Ascending aorta (tissue), 2 donors: ENCODE data around the gene PLXDC1. TPM values are rescaled to one million over a fixed set of nuclear protein-coding genes. Genes with fewer than 3 reads are reported as not detected.
A peak's percentile ranks its signal among the peaks of the same experiment; 100 is the strongest.

Experiments used
- DNase-seq, 2 donors: peaks; one replicate each; pipeline ENCODE4 v3.0.0-alpha.2; 2019; ENCODE audit warnings: low spot score in 2 of 2
- H3K27ac ChIP-seq, 2 donors: fragments of 200-600 bp; sonication (generic); one replicate each; pipeline ENCODE4 v1.5.1; 2016 to 2017; ENCODE audit warnings: mild to moderate bottlenecking in 1 of 2
- H3K27me3 ChIP-seq: fragments of 200-600 bp; sonication (generic); one replicate; pipeline ENCODE4 v1.5.1; 2017
- H3K36me3 ChIP-seq, 2 donors: fragments of 200-600 bp; sonication (generic); one replicate each; pipeline ENCODE4 v1.5.1; 2016
- H3K4me1 ChIP-seq, 2 donors: fragments of 200-600 bp; sonication (generic); one replicate each; pipeline ENCODE4 v1.5.1; 2016 to 2017; ENCODE audit warnings: mild to moderate bottlenecking in 1 of 2
- H3K4me3 ChIP-seq, 2 donors: fragments of 200-600 bp; sonication (generic); one replicate each; pipeline ENCODE4 v1.5.1; 2016 to 2017; ENCODE audit warnings: mild to moderate bottlenecking in 1 of 2
- H3K9me3 ChIP-seq, 2 donors: fragments of 200-600 bp; sonication (generic); one replicate each; pipeline ENCODE4 v1.5.1; 2016
- CTCF ChIP-seq, 3 experiments: fragments of 200-600 bp in 2 of 3; fragments of 450-650 bp in 1 of 3; sonication (generic) in 2 of 3; IDR thresholded peaks; one replicate each; pipeline ENCODE4 v1.5.1; 2016 to 2019; ENCODE audit warnings: antibody characterized with exemption in 3 of 3, mild to moderate bottlenecking in 1 of 3, moderate library complexity in 1 of 3
- intact Hi-C: fragments of 100-400 bp; cut with DNase I; formaldehyde crosslinking; loops from one replicate; pipeline ENCODE4 v1.15.1; 2023
- total RNA-seq: library from RNA; depleted of rRNA; stranded (reverse); fragments of >200 nt; gene quantifications from one replicate; pipeline ENCODE4 v1.1.0, GENCODE V29; 2016

PLXDC1 gene
- total RNA-seq, 1 donor from 2014 or later = 23.8 TPM

GRCh38 chr17:39166437-39167335 lies 15.2 kb upstream of the PLXDC1 start:
- Histone ChIP-seq H3K27ac (no peak overlapping the region), H3K27me3 (no peaks in the 10 kb centered on the region), H3K4me3 (no peak overlapping the region), H3K4me1 (peaks cover 7 to 10% of the 10 kb centered on the region in 2 donors), H3K36me3 (no peaks in the 10 kb centered on the region), H3K9me3 (no peaks in the 10 kb centered on the region)
- no peak for TF ChIP-seq CTCF (IDR thresholded peaks at IDR 0.05)
- intact Hi-C loops = loop anchor here (5.0 kb wide), 1 partner anchor 66 kb away; no protein-coding TSS in a partner anchor
- no peak for DNase-seq

- intact Hi-C loops = loop anchor here (2.0 to 5.0 kb wide), 2 partner anchors 29 to 66 kb away; no protein-coding TSS in a partner anchor
- peak within 1 kb of the TSS; percentile 56 to 66 for H3K4me3 ChIP-seq
- H3K9me3 ChIP-seq = no peaks in the 10 kb centered on the region
- no peaks in the 10 kb centered on the region for H3K27me3 ChIP-seq
- no peak for TF ChIP-seq CTCF (IDR thresholded peaks at IDR 0.05)
- no peaks in the 10 kb centered on the region for H3K36me3 ChIP-seq
- no peak for DNase-seq
- peak within 1 kb of the TSS; percentile 11 to 31 for H3K27ac ChIP-seq
- H3K4me1 ChIP-seq = peaks cover 7 to 10% of the 10 kb centered on the region in 2 donors
These were observed 14.5 kb upstream of the PLXDC1 start, which contains the start of gene ARL5C for GRCh38 chr17:39165841-39166349. TSS of gene ARL5C (minus strand) at chr17:39166161. CDS start at chr17:39165760, 401 bp downstream.

- intact Hi-C loops = loop anchor here (2.0 to 5.0 kb wide), 2 partner anchors 29 to 67 kb away; no protein-coding TSS in a partner anchor
- DNase-seq = no peak
- H3K27ac ChIP-seq = peak overlapping the region; percentile 11 to 31
- no peaks in the 10 kb centered on the region for H3K36me3 ChIP-seq
- no peaks in the 10 kb centered on the region for H3K27me3 ChIP-seq
- H3K4me3 ChIP-seq = peak overlapping the region; percentile 56 to 66
- H3K4me1 ChIP-seq = peaks cover 7 to 10% of the 10 kb centered on the region in 2 donors
- no peaks in the 10 kb centered on the region for H3K9me3 ChIP-seq
- no peak for TF ChIP-seq CTCF (IDR thresholded peaks at IDR 0.05)
These were observed 13.9 kb upstream of the PLXDC1 start for GRCh38 chr17:39165178-39165840.

- intact Hi-C loops = loop anchor here (2.0 to 5.0 kb wide), 2 partner anchors 30 to 68 kb away; no protein-coding TSS in a partner anchor
- TF ChIP-seq CTCF (IDR thresholded peaks at IDR 0.05) = peak; percentile 78 to 88 (median 83)
- Histone ChIP-seq H3K36me3 (no peaks in the 10 kb centered on the region), H3K4me1 (peaks cover 7 to 10% of the 10 kb centered on the region in 2 donors), H3K27ac (peak overlapping the region; percentile 11 to 31), H3K4me3 (peak overlapping the region; percentile 56 to 66), H3K27me3 (no peaks in the 10 kb centered on the region), H3K9me3 (no peaks in the 10 kb centered on the region)
- peak; percentile 69 to 95 for DNase-seq
These were observed 13.3 kb upstream of the PLXDC1 start for GRCh38 chr17:39164675-39165143.

- intact Hi-C loops = no loop called here
- TF ChIP-seq CTCF (IDR thresholded peaks at IDR 0.05) = no peak
- H3K27ac ChIP-seq = no peak overlapping the region
- H3K36me3 ChIP-seq = no peaks in the 10 kb centered on the region
- H3K4me3 ChIP-seq = no peak overlapping the region
- no peaks in the 10 kb centered on the region for H3K9me3 ChIP-seq
- H3K27me3 ChIP-seq = no peaks in the 10 kb centered on the region
- no peak for DNase-seq
- H3K4me1 ChIP-seq = peaks cover 7 to 10% of the 10 kb centered on the region in 2 donors
These were observed 10.5 kb upstream of the PLXDC1 start for GRCh38 chr17:39161962-39162361.
